Brain microvascular endothelial cell (primary cell): ENCODE results near the gene OR4D1.
A peak's percentile ranks its signal among the peaks of the same experiment; 100 is the strongest.

Experiments used
- DNase-seq: peaks from one replicate; pipeline ENCODE4 v3.0.0-alpha.2; 2020
- H3K27ac ChIP-seq: fragments of 250-450 bp; sonication (Bioruptor Pico); 2 replicates; pipeline ENCODE4 v1.5.1; 2020; ENCODE audit warnings: mild to moderate bottlenecking, moderate library complexity
- H3K27me3 ChIP-seq: fragments of 250-450 bp; sonication (Bioruptor Pico); replicated peaks from 2 replicates; pipeline ENCODE4 v1.5.1; 2020; ENCODE audit warnings: mild to moderate bottlenecking
- H3K36me3 ChIP-seq: fragments of 250-450 bp; sonication (Bioruptor Pico); replicated peaks from 2 replicates; pipeline ENCODE4 v1.5.1; 2020; ENCODE audit warnings: mild to moderate bottlenecking
- H3K4me3 ChIP-seq: 2 replicates; pipeline ENCODE4 v1.5.1; 2011; ENCODE audit warnings: low read depth, mild to moderate bottlenecking, control low read depth, low read length, moderate library complexity
- in situ Hi-C: cut with HindIII; loops from 2 replicates; pipeline ENCODE4 v1.10.0; 2017; ENCODE audit warnings: low sequenced_read_pairs, low pct_ligation_motif_present
- TF ChIP-seq, protein P1 (sequence below): IDR thresholded peaks from 2 replicates; pipeline ENCODE4 v1.5.1; 2011; ENCODE audit warnings: low read depth, mild to moderate bottlenecking, moderate library complexity, low read length, control low read depth, inconsistent platforms; ENCODE audit errors: missing control alignments

The OR4D1 gene

DNA sequence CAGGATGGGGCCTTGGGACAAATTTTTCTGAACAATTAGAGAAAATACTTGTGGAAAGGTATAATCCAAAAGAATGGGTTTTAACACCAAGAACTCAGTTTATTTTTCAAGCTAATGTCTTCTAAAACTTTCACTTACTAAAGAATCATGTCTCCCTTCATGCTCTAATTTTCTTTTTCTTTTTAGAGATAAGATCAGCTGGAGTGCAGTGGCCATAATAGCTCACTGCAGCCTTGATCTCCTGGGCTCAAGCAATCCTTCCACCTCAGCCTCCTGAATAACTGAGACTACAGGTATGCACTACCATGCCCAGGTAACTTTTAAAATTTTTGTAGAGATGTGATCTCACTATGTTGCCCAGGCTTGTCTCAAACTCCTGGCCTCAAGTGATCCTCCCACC is 5.5 kb downstream of the OR4D1 start:
- no peaks in the 10 kb centered on the region for H3K36me3 ChIP-seq
- no peak overlapping the region for H3K27ac ChIP-seq
- peaks cover 11% of the 10 kb centered on the region for H3K27me3 ChIP-seq
- in situ Hi-C loops, result no loop called here
- H3K4me3 ChIP-seq, result no peak overlapping the region
- TF ChIP-seq, protein P1, sequence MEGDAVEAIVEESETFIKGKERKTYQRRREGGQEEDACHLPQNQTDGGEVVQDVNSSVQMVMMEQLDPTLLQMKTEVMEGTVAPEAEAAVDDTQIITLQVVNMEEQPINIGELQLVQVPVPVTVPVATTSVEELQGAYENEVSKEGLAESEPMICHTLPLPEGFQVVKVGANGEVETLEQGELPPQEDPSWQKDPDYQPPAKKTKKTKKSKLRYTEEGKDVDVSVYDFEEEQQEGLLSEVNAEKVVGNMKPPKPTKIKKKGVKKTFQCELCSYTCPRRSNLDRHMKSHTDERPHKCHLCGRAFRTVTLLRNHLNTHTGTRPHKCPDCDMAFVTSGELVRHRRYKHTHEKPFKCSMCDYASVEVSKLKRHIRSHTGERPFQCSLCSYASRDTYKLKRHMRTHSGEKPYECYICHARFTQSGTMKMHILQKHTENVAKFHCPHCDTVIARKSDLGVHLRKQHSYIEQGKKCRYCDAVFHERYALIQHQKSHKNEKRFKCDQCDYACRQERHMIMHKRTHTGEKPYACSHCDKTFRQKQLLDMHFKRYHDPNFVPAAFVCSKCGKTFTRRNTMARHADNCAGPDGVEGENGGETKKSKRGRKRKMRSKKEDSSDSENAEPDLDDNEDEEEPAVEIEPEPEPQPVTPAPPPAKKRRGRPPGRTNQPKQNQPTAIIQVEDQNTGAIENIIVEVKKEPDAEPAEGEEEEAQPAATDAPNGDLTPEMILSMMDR, result no peak
- DNase-seq, result no peak

DNA sequence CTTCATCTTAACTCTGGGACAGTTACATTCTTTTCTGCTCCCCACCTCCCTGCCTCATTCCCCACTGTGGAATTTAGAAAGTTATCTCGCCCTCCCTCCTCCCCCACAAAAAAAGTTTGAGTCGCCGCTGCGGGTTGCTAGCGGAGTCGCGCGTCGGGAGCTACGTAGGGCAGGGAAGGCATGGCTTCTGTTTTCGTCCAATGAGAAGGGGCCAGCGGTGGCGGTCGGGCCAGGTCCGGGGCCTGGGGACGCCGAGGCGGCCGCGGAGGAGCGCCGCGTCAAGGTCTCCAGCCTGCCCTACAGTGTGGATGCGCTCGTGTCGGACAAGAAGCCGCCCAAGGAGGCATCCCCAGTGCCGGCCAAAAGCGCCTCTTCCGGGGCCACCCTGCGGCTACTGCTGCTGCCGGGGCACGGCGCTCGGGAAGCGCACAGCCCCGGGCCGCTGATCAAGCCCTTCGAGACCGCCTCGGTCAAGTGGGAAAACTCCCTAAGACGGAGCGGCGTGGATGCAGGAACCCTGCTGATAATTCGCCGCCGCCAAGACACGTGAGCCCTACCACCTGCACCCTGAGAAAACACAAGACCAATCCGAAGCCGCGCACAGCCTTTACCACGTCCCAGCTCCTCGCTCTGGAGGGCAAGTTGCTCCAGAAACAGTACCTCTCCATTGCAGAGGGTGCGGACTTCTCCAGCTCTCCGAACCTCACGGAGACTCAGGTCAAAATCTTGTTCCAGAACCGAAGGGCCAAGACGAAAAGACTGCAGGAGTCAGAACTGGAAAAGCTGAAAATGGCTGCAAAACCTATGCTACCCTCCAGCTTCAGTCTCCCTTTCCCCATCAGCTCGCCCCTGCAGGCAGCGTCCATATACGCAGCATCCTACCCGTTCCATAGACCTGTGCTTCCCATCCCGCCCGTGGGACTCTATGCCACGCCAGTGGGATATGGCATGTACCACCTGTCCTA is 8.9 kb downstream of the OR4D1 start:
- DNase-seq, result no peak
- no peak overlapping the region for H3K27ac ChIP-seq
- peaks cover 13% of the 10 kb centered on the region for H3K27me3 ChIP-seq
- in situ Hi-C loops, result no loop called here
- peak overlapping the region; percentile 17 for H3K4me3 ChIP-seq
- no peaks in the 10 kb centered on the region for H3K36me3 ChIP-seq
- TF ChIP-seq, protein P1, result no peak

DNA sequence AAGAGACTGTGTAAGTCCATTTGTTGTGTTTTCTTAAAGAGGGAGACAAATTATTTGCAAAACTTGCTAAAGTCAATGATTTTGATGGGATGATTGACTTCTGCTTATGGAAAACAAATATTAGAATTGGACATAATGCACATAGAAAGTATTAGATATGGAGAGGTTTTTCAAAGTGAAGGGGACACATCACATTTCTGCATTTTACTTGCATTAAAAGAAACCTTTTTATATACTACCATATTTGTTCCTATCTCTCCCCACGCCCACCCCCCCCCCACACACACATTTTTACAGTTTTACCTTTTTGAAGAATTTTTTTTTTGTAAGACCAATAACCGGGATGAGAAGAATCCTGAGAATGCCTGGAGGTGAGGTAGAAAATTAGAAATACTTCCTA is 10.0 kb downstream of the OR4D1 start:
- TF ChIP-seq, protein P1, result no peak
- peaks cover 13% of the 10 kb centered on the region for H3K27me3 ChIP-seq
- DNase-seq, result no peak
- in situ Hi-C loops, result no loop called here
- no peaks in the 10 kb centered on the region for H3K36me3 ChIP-seq
- H3K4me3 ChIP-seq, result no peak overlapping the region
- H3K27ac ChIP-seq, result no peak overlapping the region

DNA sequence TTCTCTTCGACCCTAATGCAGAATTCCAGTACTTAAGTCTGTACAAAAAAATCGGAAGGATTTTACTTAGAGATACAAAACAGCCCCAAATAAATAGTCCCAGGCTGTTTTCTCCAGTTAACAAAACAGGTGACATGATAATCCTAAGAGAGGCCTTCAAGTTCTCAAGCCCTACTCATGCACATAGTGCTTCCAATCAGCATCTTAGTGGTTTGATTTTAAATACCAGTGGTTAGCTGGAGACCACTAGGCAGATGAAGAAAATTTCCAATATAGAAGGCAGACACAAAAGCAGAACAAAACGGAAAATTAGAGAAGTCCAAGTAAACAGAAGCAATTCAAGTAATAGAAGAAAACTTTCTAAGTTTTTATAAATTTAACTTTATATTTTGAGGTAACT is 13.4 kb downstream of the OR4D1 start:
- Histone ChIP-seq H3K27me3 (peaks cover 10% of the 10 kb centered on the region), H3K36me3 (no peaks in the 10 kb centered on the region), H3K27ac (no peak overlapping the region), H3K4me3 (no peak overlapping the region)
- in situ Hi-C loops, result no loop called here
- no peak for DNase-seq
- TF ChIP-seq, protein P1, result no peak

DNA sequence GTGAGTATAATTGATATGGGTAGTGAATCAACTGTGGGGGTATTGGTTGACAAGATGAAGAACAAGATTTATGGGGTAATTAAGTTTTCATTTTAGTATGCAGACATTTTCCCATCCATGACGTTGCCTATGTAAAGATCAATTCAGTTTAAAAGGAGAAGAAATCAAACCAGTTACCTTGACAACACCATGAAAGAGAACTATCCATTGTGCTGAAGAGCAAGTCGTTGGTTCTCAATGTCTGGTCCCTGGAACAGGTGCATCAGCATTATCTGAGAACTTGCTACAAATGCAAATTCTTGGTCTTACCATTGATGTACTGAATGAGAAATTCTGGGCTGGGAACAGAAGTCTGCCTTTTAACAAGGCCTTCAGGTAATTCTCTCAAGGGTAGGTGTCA is 17.8 kb downstream of the OR4D1 start:
- in situ Hi-C loops, result no loop called here
- no peak overlapping the region for H3K4me3 ChIP-seq
- no peaks in the 10 kb centered on the region for H3K36me3 ChIP-seq
- TF ChIP-seq, protein P1, result no peak
- H3K27ac ChIP-seq, result no peak overlapping the region
- no peaks in the 10 kb centered on the region for H3K27me3 ChIP-seq
- no peak for DNase-seq

DNA sequence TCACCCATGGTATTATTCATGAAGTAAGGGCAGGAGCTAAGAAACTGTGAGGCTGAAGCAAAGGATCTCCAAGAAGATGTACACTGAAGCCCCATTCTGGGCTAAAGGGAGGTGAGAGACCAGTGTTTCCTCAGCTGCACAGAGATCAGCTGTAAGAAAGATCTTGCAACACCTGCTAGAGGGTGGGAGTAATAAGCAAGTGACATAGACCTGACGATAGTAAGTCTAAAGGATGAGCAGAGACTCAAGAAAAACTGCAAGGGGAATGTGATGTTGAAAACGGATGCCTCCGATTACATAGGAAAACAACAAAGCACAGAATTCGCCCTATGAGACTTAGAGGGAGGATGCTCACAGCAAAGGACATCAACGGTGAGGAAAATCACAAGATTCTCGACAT is 18.5 kb downstream of the OR4D1 start, which contains the start of gene OR4D2:
TSS of gene OR4D2 (plus strand) at position 301 of the 400 bp plus-strand sequence. CDS start 2,674 bp downstream, outside the sequence.
- Histone ChIP-seq H3K36me3 (no peaks in the 10 kb centered on the region), H3K27me3 (no peaks in the 10 kb centered on the region), H3K27ac (no peak within 1 kb of the TSS), H3K4me3 (no peak within 1 kb of the TSS)
- TF ChIP-seq, protein P1, result no peak
- DNase-seq, result no peak
- in situ Hi-C loops, result no loop called here
